ENCODE measurements around the gene RAB3C. TPM values are rescaled to one million over a fixed set of nuclear protein-coding genes. Genes with fewer than 3 reads are reported as not detected.

RAB3C gene
- total RNA-seq, 1 donor from 2014 or later: 4.2 TPM

DNA sequence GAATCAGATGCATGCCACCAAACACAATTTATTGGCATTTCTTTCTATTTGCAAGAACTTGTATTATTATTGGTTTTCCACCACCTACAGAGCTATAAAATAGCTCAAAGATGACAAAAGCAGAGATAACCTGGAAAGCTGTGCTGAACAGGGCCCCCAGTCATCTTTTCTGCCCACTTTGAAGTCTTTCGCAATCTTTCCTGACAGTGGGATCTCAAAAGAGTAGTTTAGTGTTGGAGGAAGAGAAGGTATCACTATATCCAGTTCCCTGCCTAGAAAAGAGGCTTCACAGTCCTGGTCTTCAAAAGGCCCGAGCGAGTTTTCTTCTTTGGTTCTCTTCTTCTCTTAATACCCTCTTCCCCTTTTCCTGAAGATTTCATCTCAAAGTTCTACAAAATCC, 231.0 kb downstream of the RAB3C start:
- DNase-seq (ENCODE audit: extremely low read depth, low read depth, low spot score): no peak

- DNase-seq (ENCODE audit: extremely low read depth, low read depth, low spot score): no peak
Measured at GRCh38 chr5:58816181-58816731, 233.4 kb downstream of the RAB3C start.

- no peak for DNase-seq (ENCODE audit: extremely low read depth, low read depth, low spot score)
Measured at GRCh38 chr5:58818465-58818864, 235.6 kb downstream of the RAB3C start.

DNA sequence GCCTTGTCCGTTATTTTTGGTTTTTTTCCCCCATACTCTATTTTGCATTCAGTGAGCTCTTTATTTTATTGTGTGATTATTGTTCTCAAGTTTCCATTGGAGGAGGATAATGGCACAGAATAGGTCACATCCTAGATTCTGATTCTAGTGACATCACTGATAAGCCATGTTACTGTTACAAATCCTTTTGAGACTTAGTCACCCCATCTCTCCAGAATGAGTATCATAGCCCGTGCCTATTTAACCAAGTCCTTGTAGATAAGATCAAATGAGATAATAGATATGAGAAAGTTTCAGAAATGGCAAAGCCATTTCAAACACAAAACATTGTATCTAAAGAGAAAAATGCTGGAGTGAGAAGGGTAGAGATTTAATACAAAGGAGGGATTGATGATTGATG, 242.6 kb downstream of the RAB3C start:
- DNase-seq (ENCODE audit: extremely low read depth, low read depth, low spot score): no peak

DNA sequence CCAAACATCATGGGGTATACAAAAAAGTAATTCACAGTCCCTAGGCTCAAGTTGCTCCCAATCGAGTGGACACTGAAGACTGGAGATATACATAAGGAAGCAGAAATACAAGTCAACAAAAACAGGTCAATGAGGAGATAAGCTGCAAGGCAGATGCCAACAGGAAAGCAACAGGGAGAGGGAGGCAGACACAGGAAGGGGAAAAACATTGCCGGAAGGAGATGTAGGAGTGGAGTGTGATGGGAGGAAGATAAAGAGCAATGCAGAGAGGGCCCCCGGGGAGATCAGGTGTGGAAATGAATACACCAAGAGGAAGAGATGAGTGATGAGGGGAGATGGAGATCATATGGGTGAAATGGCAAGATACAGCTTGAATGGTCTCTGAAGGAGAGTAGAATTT, 243.0 kb downstream of the RAB3C start:
- no peak for DNase-seq (ENCODE audit: extremely low read depth, low read depth, low spot score)

DNA sequence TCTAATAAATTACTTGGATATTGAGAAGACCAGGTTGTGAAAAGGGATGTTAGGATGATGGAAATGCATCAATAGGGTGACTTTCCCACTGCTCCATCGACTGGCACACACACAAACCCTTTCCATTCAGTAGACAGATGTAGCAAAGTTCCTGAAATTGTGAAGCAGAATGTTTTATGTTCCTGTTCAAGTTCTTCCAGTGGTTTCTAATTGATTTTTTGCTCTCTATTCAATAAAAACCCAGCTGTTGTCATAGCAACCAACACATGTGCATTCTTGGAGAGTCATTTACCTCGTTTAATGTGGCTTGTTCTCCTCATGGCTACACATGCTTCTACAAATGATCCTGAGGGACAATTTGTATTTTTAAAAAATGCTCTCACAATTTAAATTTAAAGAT, 244.6 kb downstream of the RAB3C start:
- no peak for DNase-seq (ENCODE audit: extremely low read depth, low read depth, low spot score)

DNA sequence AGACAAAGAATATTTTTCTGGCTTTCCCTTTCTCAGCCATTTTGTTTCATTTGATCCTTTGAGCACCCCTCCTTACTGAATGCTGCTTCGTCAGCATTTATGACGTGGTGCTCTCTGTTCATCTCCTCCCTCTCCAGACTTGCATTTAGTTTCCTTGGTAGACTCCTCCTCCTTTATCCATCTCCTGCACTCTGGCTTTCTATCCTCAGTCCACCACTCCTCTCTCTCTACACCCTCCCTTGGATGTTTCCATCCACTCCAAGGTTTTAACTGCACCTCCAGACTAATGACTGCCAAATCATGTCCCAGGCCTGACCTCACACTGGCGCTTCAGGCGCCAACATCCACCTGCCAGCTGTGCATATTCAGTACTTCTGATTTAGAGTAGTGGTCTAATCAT, 245.4 kb downstream of the RAB3C start:
- no peak for DNase-seq (ENCODE audit: extremely low read depth, low read depth, low spot score)

GRCh38 chr5:58834242-58835225, 251.7 kb downstream of the RAB3C start:
- DNase-seq (ENCODE audit: extremely low read depth, low read depth, low spot score): no peak

DNA sequence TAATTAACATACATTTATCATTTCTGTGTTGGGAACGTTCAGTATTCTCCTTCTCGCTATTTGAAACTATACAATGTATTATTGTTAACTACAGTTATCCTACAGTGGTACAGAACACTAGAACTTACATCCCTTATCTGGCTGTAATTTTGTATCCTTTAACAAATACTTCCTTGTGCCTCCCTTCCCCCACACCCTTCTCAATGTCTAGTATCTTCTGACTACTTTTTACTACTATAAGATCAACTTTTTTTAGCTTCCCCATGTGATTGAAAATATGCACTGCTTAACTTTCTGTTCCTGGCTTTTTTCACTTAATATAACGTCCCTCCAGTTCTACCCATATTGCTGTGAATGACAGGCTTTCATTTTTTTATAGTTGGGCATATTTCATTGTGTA, 253.5 kb downstream of the RAB3C start:
- no peak for DNase-seq (ENCODE audit: extremely low read depth, low read depth, low spot score)

- DNase-seq (ENCODE audit: extremely low read depth, low read depth, low spot score): no peak
Measured at GRCh38 chr5:58838729-58839128, 255.9 kb downstream of the RAB3C start.

- no peak for DNase-seq (ENCODE audit: extremely low read depth, low read depth, low spot score)
Measured at GRCh38 chr5:58842852-58843251, 260.0 kb downstream of the RAB3C start.

DNA sequence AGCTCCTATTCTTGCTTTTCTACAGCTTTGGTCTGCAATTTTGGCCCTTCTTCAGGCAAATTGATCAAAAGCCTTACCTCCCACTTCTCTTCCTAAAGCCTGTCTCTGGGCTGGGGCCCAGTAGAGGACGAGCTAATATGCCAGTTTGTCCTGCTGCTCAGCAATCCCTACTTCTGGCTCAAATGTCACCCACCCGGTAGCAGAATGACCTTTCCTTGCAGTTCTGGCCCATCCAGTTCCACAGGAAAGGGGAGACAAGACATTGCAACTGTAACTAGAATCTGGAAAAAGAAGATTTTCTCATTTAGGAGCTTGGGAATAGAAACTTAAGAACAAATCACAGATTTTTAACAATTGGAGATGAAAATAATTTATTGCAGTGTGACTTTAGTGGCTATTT, 261.5 kb downstream of the RAB3C start:
- no peak for DNase-seq (ENCODE audit: extremely low read depth, low read depth, low spot score)

DNA sequence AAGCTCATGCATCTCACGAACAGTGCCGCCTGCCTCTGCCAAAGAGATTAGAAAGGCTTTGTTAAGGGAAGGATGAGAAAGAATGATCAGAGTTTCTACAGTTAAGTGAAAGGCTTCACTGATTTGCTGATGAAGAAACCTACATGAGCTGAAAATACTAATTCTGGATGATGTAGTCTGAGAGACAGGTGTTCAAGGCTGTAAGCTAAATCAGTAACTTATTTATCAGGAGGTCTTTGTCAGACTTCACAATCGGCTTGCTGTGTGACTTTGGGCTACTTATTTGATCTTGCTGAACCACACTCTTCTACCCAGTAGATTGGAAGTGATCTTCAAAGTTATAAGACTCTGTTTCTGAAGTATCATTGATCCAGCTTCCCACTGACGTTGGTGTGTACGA, 264.2 kb downstream of the RAB3C start:
- no peak for DNase-seq (ENCODE audit: extremely low read depth, low read depth, low spot score)

DNA sequence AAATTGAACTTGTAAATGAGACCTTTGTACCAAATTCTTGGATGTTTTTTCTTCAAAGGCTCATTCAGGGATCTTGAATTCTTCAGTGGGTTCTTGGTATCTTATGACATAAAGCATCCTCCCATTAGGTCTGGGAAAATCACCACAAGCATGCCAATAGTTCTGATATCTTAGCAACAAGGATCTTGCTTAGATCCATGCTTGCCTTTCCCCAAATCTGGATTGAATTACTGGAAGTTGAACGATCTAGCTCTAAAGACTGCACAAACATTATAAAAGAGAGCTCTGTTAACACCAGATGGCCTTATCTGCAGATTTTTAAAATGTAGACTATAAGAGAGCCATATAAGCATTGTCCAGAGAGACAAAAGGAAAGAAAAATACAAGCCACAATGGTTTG, 266.3 kb downstream of the RAB3C start:
- no peak for DNase-seq (ENCODE audit: extremely low read depth, low read depth, low spot score)

DNA sequence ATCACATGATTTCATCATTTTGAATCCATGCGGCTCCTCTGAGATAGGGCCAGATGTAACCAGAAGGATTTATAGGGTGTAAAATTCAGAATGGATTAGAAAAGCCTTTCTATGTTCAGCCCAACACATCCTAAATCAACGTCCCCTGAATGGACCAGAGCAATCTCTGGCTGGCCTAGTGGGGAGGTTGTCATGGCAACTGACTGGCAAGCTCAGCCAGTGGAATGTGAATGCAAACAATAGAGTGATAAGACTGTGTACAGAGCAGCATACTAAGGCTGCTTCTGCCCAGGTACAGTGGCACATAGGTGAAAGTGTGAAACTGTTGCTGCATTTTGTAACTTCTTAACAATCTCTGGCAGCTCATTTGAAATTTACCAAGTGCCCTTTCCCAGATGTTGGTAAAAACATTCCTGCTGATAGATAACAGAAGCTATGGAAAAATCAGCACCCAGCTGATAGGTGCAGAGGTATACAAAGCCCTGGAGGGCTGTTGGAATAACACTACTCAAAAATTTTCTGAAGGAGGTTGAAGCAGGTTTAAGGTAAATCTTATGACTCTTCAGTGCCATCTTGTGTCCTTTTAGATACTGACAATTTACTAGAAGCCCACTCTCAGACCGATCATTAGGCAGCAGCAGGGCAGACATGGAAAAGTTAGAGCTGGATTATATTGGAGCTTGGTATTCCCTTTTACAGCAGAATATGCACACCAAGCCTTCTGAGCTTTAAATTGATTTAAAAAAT, 267.2 kb downstream of the RAB3C start:
- peak; percentile 22 for DNase-seq (ENCODE audit: extremely low read depth, low read depth, low spot score)

GRCh38 chr5:58851153-58851552, 268.3 kb downstream of the RAB3C start:
- no peak for DNase-seq (ENCODE audit: extremely low read depth, low read depth, low spot score)

DNA sequence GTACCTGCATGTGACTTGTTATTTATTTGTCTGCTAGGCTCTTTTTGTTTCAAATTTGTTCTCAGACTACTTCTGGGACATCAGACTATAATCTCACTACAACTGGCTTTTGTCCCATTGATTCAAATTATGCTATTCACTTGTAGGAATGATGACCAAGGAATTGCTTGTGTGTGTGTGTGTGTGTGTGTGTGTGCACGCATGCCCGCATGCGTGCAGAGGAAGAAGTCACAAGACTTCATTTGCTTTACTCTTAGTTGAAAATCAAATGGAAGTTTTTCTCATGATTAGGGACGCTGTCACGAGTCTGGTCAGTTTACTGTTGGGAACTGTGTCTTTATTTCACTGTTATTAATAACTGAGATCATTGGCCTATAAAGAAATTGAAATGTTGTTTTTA, 268.7 kb downstream of the RAB3C start:
- no peak for DNase-seq (ENCODE audit: extremely low read depth, low read depth, low spot score)

- no peak for DNase-seq (ENCODE audit: extremely low read depth, low read depth, low spot score)
Measured at GRCh38 chr5:58852566-58852965, 269.7 kb downstream of the RAB3C start.

- no peak for DNase-seq (ENCODE audit: extremely low read depth, low read depth, low spot score)
Measured at GRCh38 chr5:58854441-58854840, 271.6 kb downstream of the RAB3C start.

- DNase-seq (ENCODE audit: extremely low read depth, low read depth, low spot score): no peak
Measured at GRCh38 chr5:58855851-58856739, 273.2 kb downstream of the RAB3C start.

- DNase-seq (ENCODE audit: extremely low read depth, low read depth, low spot score): no peak
Measured at GRCh38 chr5:58857609-58858008, 274.7 kb downstream of the RAB3C start.

All from glomerular endothelial cell (primary cell).